Muscle of back (tissue), 11 donors: ENCODE data around the gene PIK3R1. TPM values are rescaled to one million over a fixed set of nuclear protein-coding genes. Genes with fewer than 3 reads are reported as not detected.

Source experiments
- DNase-seq, 3 donors: peaks; one replicate each; pipeline versions ENCODE4 v3.0.0 to v3.0.0-alpha.2; 2013
- polyA plus RNA-seq, 10 donors: library from polyadenylated mRNA; unstranded; fragments of 120-200 nt; gene quantifications; one replicate each; pipeline ENCODE4 v1.2.1, GENCODE V29; 2013; ENCODE audit not compliant: insufficient read length in 10 of 10

Gene PIK3R1
- polyA plus RNA-seq, 10 donors = 48.5 to 75.7 (median 62.7) TPM

- no peak for DNase-seq
These were observed 133.1 kb downstream of the PIK3R1 start for GRCh38 chr5:68348447-68349222.

GRCh38 chr5:68350176-68350575 is 134.6 kb downstream of the PIK3R1 start:
- DNase-seq = no peak
